GM12892 (cell line): ENCODE measurements around the gene OBSCN.

ENCODE experiments used
- POLR2A ChIP-seq: IDR thresholded peaks from 2 replicates; pipeline ENCODE4 v1.6.1; 2011; ENCODE audit warnings: low read depth, low read length, control low read depth
- POLR2AphosphoS5 ChIP-seq: IDR thresholded peaks from 2 replicates; pipeline ENCODE4 v1.6.1; 2011; ENCODE audit warnings: low read depth, low read length, control low read depth
- TAF1 ChIP-seq: IDR thresholded peaks from 2 replicates; pipeline ENCODE4 v1.6.1; 2011; ENCODE audit warnings: low read depth, mild to moderate bottlenecking, control low read depth, low read length, borderline replicate concordance

DNA sequence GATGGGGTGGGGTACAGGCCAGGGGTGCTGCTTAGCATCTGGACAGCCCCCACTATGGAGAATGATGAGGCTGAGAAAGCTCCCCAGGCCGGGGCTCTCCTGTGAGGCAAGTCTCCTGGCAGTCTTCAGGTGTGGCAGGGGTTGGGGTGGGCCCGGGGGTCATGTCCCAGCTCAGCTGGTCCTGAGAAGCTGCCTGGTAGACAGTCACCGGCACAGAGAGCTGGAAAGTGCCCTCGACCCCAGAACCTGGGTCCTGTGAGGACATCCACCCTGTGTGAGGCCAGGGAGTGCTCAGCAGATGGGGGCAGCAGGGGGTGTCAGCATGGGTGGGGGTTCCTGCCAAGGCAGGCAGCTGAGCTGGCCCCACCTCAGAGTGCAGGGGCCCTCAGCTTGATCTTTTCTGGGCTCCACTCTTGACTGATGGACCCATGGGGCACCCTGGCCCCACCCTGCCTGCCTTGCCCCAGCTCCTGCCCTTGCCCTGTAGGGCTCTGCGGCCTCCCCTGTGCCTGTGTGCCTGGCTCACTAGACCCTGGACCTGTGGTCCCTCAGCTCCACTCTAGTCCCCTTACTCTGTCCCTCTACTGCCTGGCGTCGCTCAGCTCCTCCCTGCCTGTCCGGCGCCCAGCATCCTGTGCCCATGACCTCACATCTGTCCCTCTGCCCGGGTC is 36.5 kb upstream of the OBSCN start:
- TF ChIP-seq POLR2AphosphoS5 (no peak), POLR2A (no peak), TAF1 (no peak)
